Stimulated activated CD4-positive, alpha-beta T cell treated with anti-CD3 and anti-CD28 coated beads, Interleukin-4, amount 100 ng/mL, for 1 hour (primary cell): ENCODE results near the gene RILP.
"Not testable (repeated sequence)": the region's sequence is repeated elsewhere in the genome, so short reads cannot be mapped to it uniquely, and the experiment has no call there.

ENCODE experiments used
- DNase-seq: peaks from one replicate; pipeline ENCODE4 v3.0.0-alpha.2; 2020

Gene RILP

GRCh38 chr17:1649844-1650501 lies at the start of gene RILP:
TSS of gene RILP (minus strand) at chr17:1649866. CDS start at chr17:1649804, 62 bp downstream.
- DNase-seq = no peak

- DNase-seq = no peak
These were observed 48.0 kb upstream of the RILP start for GRCh38 chr17:1697681-1698080.

GRCh38 chr17:1695365-1695764 lies 45.7 kb upstream of the RILP start:
- DNase-seq = no peak

- DNase-seq = no peak
These were observed 43.7 kb upstream of the RILP start for GRCh38 chr17:1693339-1693738.

GRCh38 chr17:1690544-1691221 lies 41.0 kb upstream of the RILP start:
- no peak for DNase-seq

- not testable (repeated sequence) for DNase-seq
These were observed 38.7 kb upstream of the RILP start for GRCh38 chr17:1688405-1688804.

- DNase-seq = no peak
These were observed 36.4 kb upstream of the RILP start for GRCh38 chr17:1686086-1686485.

- peak; percentile 98 for DNase-seq
These were observed 34.9 kb upstream of the RILP start, which contains the start of gene PRPF8 for GRCh38 chr17:1684378-1685189. TSS of gene PRPF8 (minus strand) at chr17:1684867. CDS start at chr17:1684571, 296 bp downstream.

- DNase-seq = no peak
These were observed 33.8 kb upstream of the RILP start for GRCh38 chr17:1683459-1683858.

GRCh38 chr17:1676401-1676800 lies 26.7 kb upstream of the RILP start:
- DNase-seq = no peak

GRCh38 chr17:1673041-1673785 lies 23.5 kb upstream of the RILP start:
- DNase-seq = no peak

- DNase-seq = not testable (repeated sequence)
These were observed 14.3 kb upstream of the RILP start for GRCh38 chr17:1663934-1664333.

GRCh38 chr17:1661045-1661444 lies 11.4 kb upstream of the RILP start:
- no peak for DNase-seq

- no peak for DNase-seq
These were observed 8.4 kb upstream of the RILP start for GRCh38 chr17:1658100-1658499.

- DNase-seq = no peak
These were observed 4.1 kb upstream of the RILP start for GRCh38 chr17:1653735-1654134.

- not testable (repeated sequence) for DNase-seq
These were observed 3.1 kb upstream of the RILP start for GRCh38 chr17:1652794-1653193.

- no peak for DNase-seq
These were observed 1.8 kb upstream of the RILP start for GRCh38 chr17:1651559-1651844.

- DNase-seq = no peak
These were observed 1.3 kb upstream of the RILP start for GRCh38 chr17:1650731-1651558.

- peak; percentile 95 for DNase-seq
These were observed 463 bp downstream of the RILP start for GRCh38 chr17:1648963-1649843.

GRCh38 chr17:1648173-1648962 lies 1.3 kb downstream of the RILP start:
- DNase-seq = no peak
